Activated naive CD4-positive, alpha-beta T cell treated with anti-CD3 and anti-CD28 coated beads for 36 hours (primary cell): ENCODE data around the gene EFR3B. TPM values are rescaled to one million over a fixed set of nuclear protein-coding genes. Genes with fewer than 3 reads are reported as not detected.
"Not testable (repeated sequence)": the region's sequence is repeated elsewhere in the genome, so short reads cannot be mapped to it uniquely, and the experiment has no call there.

Experiments
- CTCF ChIA-PET: fragments of 350-600 bp; sonication (Branson Sonifier 250); formaldehyde crosslinking; loops from one replicate; lab custom pipeline; 2021; ENCODE audit warnings: antibody characterized with exemption; lab: Charles Lee
- DNase-seq: peaks from one replicate; pipeline ENCODE4 v3.0.0-alpha.2; 2020
- H3K27ac Mint-ChIP-seq: one replicate; pipeline ENCODE4 v1.8.0; 2021; ENCODE audit warnings: mild to moderate bottlenecking, mixed read lengths
- H3K27me3 Mint-ChIP-seq: one replicate; pipeline ENCODE4 v1.8.0; 2021; ENCODE audit warnings: low read depth, mixed read lengths
- H3K36me3 Mint-ChIP-seq: one replicate; pipeline ENCODE4 v1.8.0; 2021; ENCODE audit warnings: low read depth, mixed read lengths
- H3K4me1 Mint-ChIP-seq: one replicate; pipeline ENCODE4 v1.8.0; 2021; ENCODE audit warnings: low read depth, mixed read lengths
- H3K4me3 Mint-ChIP-seq: one replicate; pipeline ENCODE4 v1.8.0; 2021; ENCODE audit warnings: mild to moderate bottlenecking, moderate library complexity, mixed read lengths
- H3K9me3 Mint-ChIP-seq: one replicate; pipeline ENCODE4 v1.8.0; 2021; ENCODE audit warnings: mixed read lengths
- intact Hi-C: fragments of 100-400 bp; cut with micrococcal nuclease; formaldehyde crosslinking; loops from one replicate; pipeline ENCODE4 v1.15.1; 2023
- total RNA-seq, 2 experiments: library from RNA; stranded (reverse); gene quantifications; one replicate each; pipeline ENCODE4 v1.2.3, GENCODE V29; 2021

Gene EFR3B
- total RNA-seq, 2 experiments from 2014 or later: 0.41 to 0.42 TPM

GRCh38 chr2:25141120-25141519, 99.2 kb downstream of the EFR3B start:
- no peaks in the 10 kb centered on the region for H3K36me3 Mint-ChIP-seq
- H3K4me3 Mint-ChIP-seq: no peak overlapping the region
- H3K9me3 Mint-ChIP-seq: no peaks in the 10 kb centered on the region
- H3K4me1 Mint-ChIP-seq: peaks cover 4% of the 10 kb centered on the region
- CTCF ChIA-PET: interaction anchor here (0.9 to 1.0 kb wide), 2 partner anchors 11 to 163 kb away, joined by 3 read pairs; no protein-coding TSS in a partner anchor
- no peak overlapping the region for H3K27ac Mint-ChIP-seq
- intact Hi-C loops: no loop called here
- no peak for DNase-seq
- peaks cover 3% of the 10 kb centered on the region for H3K27me3 Mint-ChIP-seq

- H3K27ac Mint-ChIP-seq: no peak overlapping the region
- CTCF ChIA-PET: interaction anchor here (0.6 kb wide), 1 partner anchor 355 kb away, joined by 3 read pairs; no protein-coding TSS in a partner anchor
- H3K9me3 Mint-ChIP-seq: no peaks in the 10 kb centered on the region
These were observed 103.9 kb downstream of the EFR3B start for GRCh38 chr2:25145803-25146202.

GRCh38 chr2:25146896-25147295, 105.0 kb downstream of the EFR3B start:
- intact Hi-C loops: no loop called here
- Mint-ChIP-seq H3K4me1 (peaks cover 4% of the 10 kb centered on the region), H3K27me3 (peaks cover 5% of the 10 kb centered on the region), H3K27ac (no peak overlapping the region), H3K4me3 (no peak overlapping the region), H3K36me3 (no peaks in the 10 kb centered on the region), H3K9me3 (no peaks in the 10 kb centered on the region)
- CTCF ChIA-PET: interaction anchor here (1.7 kb wide), 1 partner anchor 83 kb away, joined by 4 read pairs; no protein-coding TSS in a partner anchor
- no peak for DNase-seq

More at GRCh38 chr2:25145803-25146202, 103.9 kb downstream of the EFR3B start:
- peaks cover 5% of the 10 kb centered on the region for H3K27me3 Mint-ChIP-seq
- no peak for DNase-seq
- H3K4me1 Mint-ChIP-seq: peaks cover 4% of the 10 kb centered on the region
- no peaks in the 10 kb centered on the region for H3K36me3 Mint-ChIP-seq
- intact Hi-C loops: no loop called here
- H3K4me3 Mint-ChIP-seq: no peak overlapping the region

- no peaks in the 10 kb centered on the region for H3K36me3 Mint-ChIP-seq
- H3K4me3 Mint-ChIP-seq: no peak overlapping the region
- H3K27ac Mint-ChIP-seq: no peak overlapping the region
- peaks cover 4% of the 10 kb centered on the region for H3K4me1 Mint-ChIP-seq
- H3K27me3 Mint-ChIP-seq: peaks cover 5% of the 10 kb centered on the region
- CTCF ChIA-PET: interaction anchor here (1.5 kb wide), 1 partner anchor 46 kb away, joined by 3 read pairs; no protein-coding TSS in a partner anchor
- intact Hi-C loops: no loop called here
- no peaks in the 10 kb centered on the region for H3K9me3 Mint-ChIP-seq
- DNase-seq: no peak
These were observed 107.8 kb downstream of the EFR3B start for GRCh38 chr2:25149646-25150045.

GRCh38 chr2:25150993-25151392, 109.1 kb downstream of the EFR3B start:
- H3K27ac Mint-ChIP-seq, H3K36me3 Mint-ChIP-seq, H3K4me3 Mint-ChIP-seq, H3K27me3 Mint-ChIP-seq, DNase-seq, H3K4me1 Mint-ChIP-seq, intact Hi-C loops, H3K9me3 Mint-ChIP-seq, CTCF ChIA-PET: not testable (repeated sequence)

- H3K4me3 Mint-ChIP-seq: no peak overlapping the region
- H3K4me1 Mint-ChIP-seq: no peaks in the 10 kb centered on the region
- no peak overlapping the region for H3K27ac Mint-ChIP-seq
- CTCF ChIA-PET: interaction anchor here (1.1 kb wide), 1 partner anchor 13 kb away, joined by 4 read pairs; no protein-coding TSS in a partner anchor
- H3K27me3 Mint-ChIP-seq: peaks cover 2% of the 10 kb centered on the region
- H3K9me3 Mint-ChIP-seq: no peaks in the 10 kb centered on the region
- DNase-seq: no peak
- no peaks in the 10 kb centered on the region for H3K36me3 Mint-ChIP-seq
- intact Hi-C loops: no loop called here
These were observed 109.8 kb downstream of the EFR3B start for GRCh38 chr2:25151718-25152117.

GRCh38 chr2:25155401-25155800, 113.5 kb downstream of the EFR3B start:
- Mint-ChIP-seq H3K27me3 (no peaks in the 10 kb centered on the region), H3K4me3 (no peak overlapping the region), H3K27ac (no peak overlapping the region), H3K36me3 (peaks cover 1% of the 10 kb centered on the region), H3K4me1 (peaks cover 8% of the 10 kb centered on the region), H3K9me3 (no peaks in the 10 kb centered on the region)
- CTCF ChIA-PET: no interaction called here
- intact Hi-C loops: no loop called here
- DNase-seq: no peak

- no peak overlapping the region for H3K4me3 Mint-ChIP-seq
- no peaks in the 10 kb centered on the region for H3K27me3 Mint-ChIP-seq
- CTCF ChIA-PET: interaction anchor here (0.6 kb wide), 1 partner anchor 30 kb away, joined by 3 read pairs; no protein-coding TSS in a partner anchor
- intact Hi-C loops: no loop called here
- H3K4me1 Mint-ChIP-seq: peaks cover 12% of the 10 kb centered on the region
- H3K27ac Mint-ChIP-seq: no peak overlapping the region
- H3K9me3 Mint-ChIP-seq: peaks cover 2% of the 10 kb centered on the region
- DNase-seq: no peak
- H3K36me3 Mint-ChIP-seq: peaks cover 1% of the 10 kb centered on the region
These were observed 116.4 kb downstream of the EFR3B start for GRCh38 chr2:25158096-25158852.

GRCh38 chr2:25159949-25160348, 118.1 kb downstream of the EFR3B start:
- Mint-ChIP-seq H3K9me3 (peaks cover 2% of the 10 kb centered on the region), H3K36me3 (peaks cover 1% of the 10 kb centered on the region), H3K4me1 (peaks cover 12% of the 10 kb centered on the region), H3K27me3 (no peaks in the 10 kb centered on the region), H3K27ac (no peak overlapping the region), H3K4me3 (peak overlapping the region; percentile 70)
- CTCF ChIA-PET: no interaction called here
- peak; percentile 11 for DNase-seq
- intact Hi-C loops: no loop called here

- no peaks in the 10 kb centered on the region for H3K27me3 Mint-ChIP-seq
- H3K9me3 Mint-ChIP-seq: peaks cover 2% of the 10 kb centered on the region
- peaks cover 1% of the 10 kb centered on the region for H3K36me3 Mint-ChIP-seq
- intact Hi-C loops: no loop called here
- peaks cover 12% of the 10 kb centered on the region for H3K4me1 Mint-ChIP-seq
- peak overlapping the region; percentile 70 for H3K4me3 Mint-ChIP-seq
- DNase-seq: no peak
- H3K27ac Mint-ChIP-seq: no peak overlapping the region
- CTCF ChIA-PET: no interaction called here
These were observed 118.5 kb downstream of the EFR3B start for GRCh38 chr2:25160376-25160775.

- Mint-ChIP-seq H3K27me3 (no peaks in the 10 kb centered on the region), H3K9me3 (peaks cover 2% of the 10 kb centered on the region), H3K36me3 (peaks cover 1% of the 10 kb centered on the region), H3K4me3 (peak overlapping the region; percentile 70), H3K4me1 (peaks cover 16% of the 10 kb centered on the region), H3K27ac (peak overlapping the region; percentile 43)
- peak; percentile 86 for DNase-seq
- intact Hi-C loops: no loop called here
- CTCF ChIA-PET: interaction anchor here (0.6 kb wide), 1 partner anchor 41 kb away, joined by 3 read pairs; no protein-coding TSS in a partner anchor
These were observed 119.3 kb downstream of the EFR3B start for GRCh38 chr2:25161055-25161781.

- CTCF ChIA-PET: interaction anchor here (0.6 to 5.6 kb wide), 4 partner anchors 28 to 42 kb away, joined by 3 to 79 read pairs (median 6); no protein-coding TSS in a partner anchor
- H3K9me3 Mint-ChIP-seq, H3K27me3 Mint-ChIP-seq, DNase-seq, intact Hi-C loops, H3K36me3 Mint-ChIP-seq: not testable (repeated sequence)
- H3K27ac Mint-ChIP-seq: peak overlapping the region; percentile 70
- peaks cover 22% of the 10 kb centered on the region for H3K4me1 Mint-ChIP-seq
- peak overlapping the region; percentile 62 for H3K4me3 Mint-ChIP-seq
These were observed 120.2 kb downstream of the EFR3B start for GRCh38 chr2:25162061-25162460.
